Common myeloid progenitor, CD34-positive (primary cell): ENCODE data around the gene DEPDC1B.

ENCODE experiments used
- CTCF ChIA-PET: fragments of 350-600 bp; sonication (Branson Sonifier 250); formaldehyde crosslinking; loops from one replicate; lab custom pipeline; 2021; ENCODE audit warnings: antibody characterized with exemption; lab: Charles Lee
- POLR2A ChIA-PET: fragments of 350-600 bp; sonication (Branson Sonifier 250); formaldehyde crosslinking; loops from one replicate; lab custom pipeline; 2021; ENCODE audit warnings: antibody characterized with exemption; lab: Charles Lee
- DNase-seq, 3 donors: peaks; one replicate each; pipeline versions ENCODE4 v3.0.0 to v3.0.0-alpha.2; 2013
- H3K27ac ChIP-seq, 2 experiments: 1 replicate in 1 of 2; 2 replicates in 1 of 2; pipeline ENCODE4 v1.7.0; 2013; ENCODE audit warnings: inconsistent platforms in 2 of 2, low read length in 2 of 2, mild to moderate bottlenecking in 2 of 2, low read depth in 1 of 2, moderate library complexity in 1 of 2; ENCODE audit not compliant: severe bottlenecking in 2 of 2, insufficient read depth in 1 of 2, poor library complexity in 1 of 2
- H3K27me3 ChIP-seq, 5 experiments: replicated peaks in 2 of 5; 1 replicate in 3 of 5; 2 replicates in 2 of 5; pipeline versions ENCODE4 v1.6.1 to v1.7.0; 2013; ENCODE audit warnings: low read length in 4 of 5, mild to moderate bottlenecking in 2 of 5, moderate library complexity in 2 of 5, inconsistent platforms in 1 of 5; ENCODE audit not compliant: insufficient read depth in 5 of 5, control insufficient read depth in 4 of 5
- H3K36me3 ChIP-seq, 4 experiments: 1 replicate in 2 of 4; 2 replicates in 2 of 4; pipeline versions ENCODE4 v1.6.1 to v1.7.0; 2013; ENCODE audit warnings: low read length in 3 of 4, control low read depth in 1 of 4, mild to moderate bottlenecking in 1 of 4; ENCODE audit not compliant: control insufficient read depth in 4 of 4, insufficient read depth in 4 of 4
- H3K4me1 ChIP-seq, 4 experiments: 1 replicate in 3 of 4; 2 replicates in 1 of 4; pipeline versions ENCODE4 v1.6.1 to v1.7.1; 2013; ENCODE audit warnings: low read length in 3 of 4, mild to moderate bottlenecking in 3 of 4, control low read depth in 1 of 4, inconsistent platforms in 1 of 4, moderate library complexity in 1 of 4; ENCODE audit not compliant: control insufficient read depth in 4 of 4, insufficient read depth in 4 of 4; ENCODE audit errors: control extremely low read depth in 1 of 4
- H3K4me3 ChIP-seq, 7 experiments: 1 replicate in 4 of 7; 2 replicates in 3 of 7; pipeline versions ENCODE4 v1.5.1 to v1.7.0; 2013; ENCODE audit warnings: mild to moderate bottlenecking in 7 of 7, low read length in 6 of 7, moderate library complexity in 6 of 7, inconsistent platforms in 2 of 7, low read depth in 2 of 7, control low read depth in 1 of 7; ENCODE audit not compliant: insufficient read depth in 4 of 7, control insufficient read depth in 1 of 7; ENCODE audit errors: extremely low read depth in 1 of 7
- H3K9me3 ChIP-seq, 5 experiments: 1 replicate in 4 of 5; 2 replicates in 1 of 5; pipeline versions ENCODE4 v1.6.1 to v1.7.1; 2013; ENCODE audit warnings: low read length in 4 of 5, mild to moderate bottlenecking in 2 of 5, inconsistent platforms in 1 of 5, low read depth in 1 of 5, moderate library complexity in 1 of 5; ENCODE audit not compliant: control insufficient read depth in 4 of 5, insufficient read depth in 2 of 5; ENCODE audit errors: control extremely low read depth in 1 of 5
- WGBS: methylation state at CpG from one replicate; pipeline ENCODE4 v1.1.5; 2013; ENCODE audit not compliant: insufficient coverage; 5-methylcytosine and 5-hydroxymethylcytosine counted together

Gene DEPDC1B

GRCh38 chr5:60613826-60614225 lies 86.1 kb downstream of the DEPDC1B start:
- no peaks in the 10 kb centered on the region for H3K4me1 ChIP-seq
- ChIA-PET CTCF (no interaction called here), POLR2A (no interaction called here)
- peaks cover 1 to 15% (median 4%) of the 10 kb centered on the region in 5 experiments for H3K9me3 ChIP-seq
- H3K27ac ChIP-seq, result no peak overlapping the region
- DNase-seq, result no peak
- H3K4me3 ChIP-seq, result no peak overlapping the region
- WGBS, result 100% methylated on average over 1 of the region's 1 CpG
- H3K36me3 ChIP-seq, result peaks cover 0 to 12% (median 5%) of the 10 kb centered on the region in 4 experiments
- no peaks in the 10 kb centered on the region for H3K27me3 ChIP-seq

GRCh38 chr5:60611099-60611740 lies 88.7 kb downstream of the DEPDC1B start:
- Histone ChIP-seq H3K4me1 (no peaks in the 10 kb centered on the region), H3K27ac (no peak overlapping the region)
- CTCF ChIA-PET, result no interaction called here

GRCh38 chr5:60604771-60605170 lies 95.2 kb downstream of the DEPDC1B start:
- WGBS, result no CpG with 5 or more reads among the region's 1 CpG
- Histone ChIP-seq H3K36me3 (peaks cover 0 to 36% (median 3%) of the 10 kb centered on the region in 4 experiments), H3K27me3 (no peaks in the 10 kb centered on the region), H3K27ac (no peak overlapping the region), H3K4me1 (peaks cover 0 to 12% (median under 1%) of the 10 kb centered on the region in 4 experiments), H3K9me3 (peaks cover 0 to 2% (median 0%) of the 10 kb centered on the region in 5 experiments), H3K4me3 (no peak overlapping the region)
- ChIA-PET CTCF (no interaction called here), POLR2A (no interaction called here)
- DNase-seq, result no peak

More at GRCh38 chr5:60611099-60611740, 88.7 kb downstream of the DEPDC1B start:
- POLR2A ChIA-PET, result no interaction called here
- Histone ChIP-seq H3K9me3 (peaks cover 1 to 15% (median 4%) of the 10 kb centered on the region in 5 experiments), H3K27me3 (no peaks in the 10 kb centered on the region), H3K36me3 (peaks cover 0 to 12% (median 5%) of the 10 kb centered on the region in 4 experiments), H3K4me3 (no peak overlapping the region)
- no peak for DNase-seq

GRCh38 chr5:60598424-60598823 lies 101.5 kb downstream of the DEPDC1B start:
- peak in 2 of 3 donors; percentile 26 to 50 for DNase-seq
- Histone ChIP-seq H3K4me1 (peaks cover 9 to 45% (median 24%) of the 10 kb centered on the region in 4 experiments), H3K27me3 (no peaks in the 10 kb centered on the region), H3K36me3 (peaks cover 0 to 49% (median 7%) of the 10 kb centered on the region in 4 experiments), H3K9me3 (peaks cover 3 to 14% (median 9%) of the 10 kb centered on the region in 5 experiments), H3K4me3 (peak overlapping the region in 4 of 7 experiments; percentile 17 to 55 (median 30)), H3K27ac (peak overlapping the region; percentile 44 to 70)
- WGBS, result 0% methylated on average over 1 of the region's 4 CpGs
- POLR2A ChIA-PET, result no interaction called here
- CTCF ChIA-PET, result interaction anchor here (0.8 kb wide), 1 partner anchor 15 kb away, joined by 3 read pairs; no protein-coding TSS in a partner anchor

- Histone ChIP-seq H3K27me3 (no peaks in the 10 kb centered on the region), H3K27ac (peak overlapping the region; percentile 44 to 70), H3K36me3 (peaks cover 0 to 42% (median 5%) of the 10 kb centered on the region in 4 experiments), H3K9me3 (peaks cover 3 to 14% (median 9%) of the 10 kb centered on the region in 5 experiments), H3K4me1 (peaks cover 9 to 45% (median 24%) of the 10 kb centered on the region in 4 experiments), H3K4me3 (peak overlapping the region in 4 of 7 experiments; percentile 23 to 55 (median 40))
- ChIA-PET POLR2A (no interaction called here), CTCF (interaction anchor here (0.8 to 1.5 kb wide), 4 partner anchors 12 to 52 kb away, joined by 3 to 5 read pairs (median 4); no protein-coding TSS in a partner anchor)
- 0% methylated on average over 2 of the region's 3 CpGs for WGBS
- peak; percentile 79 to 98 (median 96) for DNase-seq
Observed at GRCh38 chr5:60597572-60598320, 102.2 kb downstream of the DEPDC1B start.

GRCh38 chr5:60594715-60595477 lies 105.1 kb downstream of the DEPDC1B start:
- no peak for DNase-seq
- no peak overlapping the region for H3K27ac ChIP-seq
- peaks cover 3 to 17% (median 12%) of the 10 kb centered on the region in 5 experiments for H3K9me3 ChIP-seq
- ChIA-PET POLR2A (no interaction called here), CTCF (no interaction called here)
- 100% methylated on average over 2 of the region's 4 CpGs for WGBS
- H3K4me3 ChIP-seq, result no peak overlapping the region
- no peaks in the 10 kb centered on the region for H3K27me3 ChIP-seq
- peaks cover 9 to 34% (median 24%) of the 10 kb centered on the region in 4 experiments for H3K4me1 ChIP-seq
- H3K36me3 ChIP-seq, result peaks cover 0 to 20% (median 5%) of the 10 kb centered on the region in 4 experiments
